NCI-H748 (cell line): ENCODE measurements around the gene RBM4.
"Not testable (repeated sequence)": the region's sequence is repeated elsewhere in the genome, so short reads cannot be mapped to it uniquely, and the experiment has no call there.

Source experiments
- DNase-seq: peaks from one replicate; lab custom pipeline; 2025; ENCODE audit not compliant: unreplicated experiment; lab: John Stamatoyannopoulos, UW

The RBM4 gene

GRCh38 chr11:66616379-66617154 is 21.9 kb upstream of the RBM4 start, which contains the start of gene RBM14:
Gene RBM14, plus strand, starts transcription at chr11:66616630. Its CDS starts 91 bp downstream, at chr11:66616721.
- DNase-seq = peak; percentile 100

GRCh38 chr11:66617155-66617834 is 21.2 kb upstream of the RBM4 start:
- peak; percentile 82 for DNase-seq

GRCh38 chr11:66619080-66619554 is 19.4 kb upstream of the RBM4 start:
- DNase-seq = peak; percentile 21

GRCh38 chr11:66624450-66624849 is 14.1 kb upstream of the RBM4 start:
- DNase-seq = no peak

GRCh38 chr11:66625041-66625751 is 13.3 kb upstream of the RBM4 start:
- no peak for DNase-seq

GRCh38 chr11:66625752-66626149 is 12.8 kb upstream of the RBM4 start:
- DNase-seq = no peak

GRCh38 chr11:66626382-66626781 is 12.1 kb upstream of the RBM4 start:
- no peak for DNase-seq

GRCh38 chr11:66626926-66627325 is 11.6 kb upstream of the RBM4 start:
- DNase-seq = no peak

GRCh38 chr11:66628061-66628603 is 10.4 kb upstream of the RBM4 start:
- no peak for DNase-seq

- no peak for DNase-seq
Measured at GRCh38 chr11:66629356-66629755, 9.1 kb upstream of the RBM4 start.

- DNase-seq = no peak
Measured at GRCh38 chr11:66631883-66632282, 6.6 kb upstream of the RBM4 start.

GRCh38 chr11:66632952-66633351 is 5.6 kb upstream of the RBM4 start:
- no peak for DNase-seq

- no peak for DNase-seq
Measured at GRCh38 chr11:66636411-66636810, 2.1 kb upstream of the RBM4 start.

GRCh38 chr11:66637557-66638176 is 836 bp upstream of the RBM4 start:
- peak; percentile 43 for DNase-seq

GRCh38 chr11:66639066-66639813 is 737 bp downstream of the RBM4 start:
- peak; percentile 52 for DNase-seq

- DNase-seq = not testable (repeated sequence)
Measured at GRCh38 chr11:66639814-66640340, 1.4 kb downstream of the RBM4 start.

GRCh38 chr11:66641834-66642233 is 3.3 kb downstream of the RBM4 start:
- DNase-seq = no peak

GRCh38 chr11:66643745-66644437 is 5.4 kb downstream of the RBM4 start:
- DNase-seq = no peak

GRCh38 chr11:66646828-66647227 is 8.3 kb downstream of the RBM4 start:
- no peak for DNase-seq
